CD4-positive, alpha-beta T cell (primary cell): ENCODE measurements around the gene GSK3A. TPM values are rescaled to one million over a fixed set of nuclear protein-coding genes. Genes with fewer than 3 reads are reported as not detected.

Experiments used
- ATAC-seq: fragments of 200-7000 bp; cut with Tn5 transposase; one replicate; pipeline ENCODE4 v1.10.0; 2022; ENCODE audit warnings: mild to moderate bottlenecking; ENCODE audit not compliant: poor library complexity
- CTCF ChIA-PET: fragments of 350-600 bp; sonication (Branson Sonifier 250); formaldehyde crosslinking; loops from one replicate; lab custom pipeline; 2021; ENCODE audit warnings: antibody characterized with exemption, inconsistent platforms; lab: Charles Lee
- POLR2A ChIA-PET: fragments of 350-600 bp; sonication (Branson Sonifier 250); formaldehyde crosslinking; loops from one replicate; lab custom pipeline; 2021; ENCODE audit warnings: antibody characterized with exemption, inconsistent platforms; lab: Charles Lee
- DNase-seq, 14 experiments: peaks; one replicate each; pipeline ENCODE4 v3.0.0-alpha.2; 2013 to 2020; ENCODE audit warnings: mixed read lengths in 2 of 14
- H3K27ac ChIP-seq, 2 donors: one replicate each; pipeline versions ENCODE4 v1.5.1 to v1.7.0; 2013; ENCODE audit warnings: low read length in 2 of 2, low read depth in 1 of 2, mild to moderate bottlenecking in 1 of 2
- H3K27me3 ChIP-seq, 2 experiments: 1 replicate in 1 of 2; 2 replicates in 1 of 2; pipeline versions ENCODE4 v1.6.1 to v1.7.0; 2013; ENCODE audit warnings: low read length in 2 of 2, control low read depth in 1 of 2, mild to moderate bottlenecking in 1 of 2, moderate library complexity in 1 of 2; ENCODE audit not compliant: insufficient read depth in 2 of 2, control insufficient read depth in 1 of 2
- H3K36me3 ChIP-seq: one replicate; pipeline ENCODE4 v1.6.1; 2013; ENCODE audit warnings: low read length, control low read depth; ENCODE audit not compliant: insufficient read depth
- H3K4me1 ChIP-seq: one replicate; pipeline ENCODE4 v1.6.1; 2013; ENCODE audit warnings: low read length, control low read depth; ENCODE audit not compliant: insufficient read depth
- H3K4me3 ChIP-seq: one replicate; pipeline ENCODE4 v1.5.1; 2013; ENCODE audit warnings: mild to moderate bottlenecking, low read length, moderate library complexity
- H3K9me3 ChIP-seq, 2 experiments: 1 replicate in 1 of 2; 2 replicates in 1 of 2; pipeline versions ENCODE4 v1.6.1 to v1.7.0; 2013; ENCODE audit warnings: low read length in 2 of 2, mild to moderate bottlenecking in 2 of 2, control low read depth in 1 of 2, moderate library complexity in 1 of 2; ENCODE audit not compliant: control insufficient read depth in 1 of 2, insufficient read depth in 1 of 2
- H3K27ac Mint-ChIP-seq: one replicate; pipeline ENCODE4 v1.8.0; 2020; ENCODE audit warnings: mixed read lengths
- H3K27me3 Mint-ChIP-seq: one replicate; pipeline ENCODE4 v1.8.0; 2021; ENCODE audit warnings: mixed read lengths
- H3K36me3 Mint-ChIP-seq: one replicate; pipeline ENCODE4 v1.8.0; 2021; ENCODE audit warnings: low read depth, mixed read lengths
- H3K4me1 Mint-ChIP-seq: one replicate; pipeline ENCODE4 v1.8.0; 2021; ENCODE audit warnings: low read depth, mixed read lengths
- H3K4me3 Mint-ChIP-seq: one replicate; pipeline ENCODE4 v1.8.0; 2020; ENCODE audit warnings: mild to moderate bottlenecking, mixed read lengths
- H3K9me3 Mint-ChIP-seq: one replicate; pipeline ENCODE4 v1.8.0; 2020; ENCODE audit warnings: mixed read lengths
- intact Hi-C, 2 experiments: fragments of 100-400 bp; cut with DNase I in 1 of 2; cut with micrococcal nuclease in 1 of 2; formaldehyde crosslinking; loops; one replicate each; pipeline versions ENCODE4 v1.15.1 to v1.9.0; 2023 to 2025; cut with DNase I, micrococcal nuclease
- total RNA-seq, 174 experiments: library from RNA in 2 of 174; stranded (reverse) in 2 of 174; gene quantifications; one replicate each; pipeline ENCODE4 v1.2.3 and lab custom pipeline; 2021 to 2026
- TF ChIP-seq, protein P1 (sequence below): fragments of 200-600 bp; IDR thresholded peaks from one replicate; pipeline ENCODE4 v1.8.0; 2022; ENCODE audit warnings: antibody characterized with exemption, mild to moderate bottlenecking

GSK3A gene
- total RNA-seq, 2 experiments from 2014 or later = 13.6 to 13.9 TPM

DNA sequence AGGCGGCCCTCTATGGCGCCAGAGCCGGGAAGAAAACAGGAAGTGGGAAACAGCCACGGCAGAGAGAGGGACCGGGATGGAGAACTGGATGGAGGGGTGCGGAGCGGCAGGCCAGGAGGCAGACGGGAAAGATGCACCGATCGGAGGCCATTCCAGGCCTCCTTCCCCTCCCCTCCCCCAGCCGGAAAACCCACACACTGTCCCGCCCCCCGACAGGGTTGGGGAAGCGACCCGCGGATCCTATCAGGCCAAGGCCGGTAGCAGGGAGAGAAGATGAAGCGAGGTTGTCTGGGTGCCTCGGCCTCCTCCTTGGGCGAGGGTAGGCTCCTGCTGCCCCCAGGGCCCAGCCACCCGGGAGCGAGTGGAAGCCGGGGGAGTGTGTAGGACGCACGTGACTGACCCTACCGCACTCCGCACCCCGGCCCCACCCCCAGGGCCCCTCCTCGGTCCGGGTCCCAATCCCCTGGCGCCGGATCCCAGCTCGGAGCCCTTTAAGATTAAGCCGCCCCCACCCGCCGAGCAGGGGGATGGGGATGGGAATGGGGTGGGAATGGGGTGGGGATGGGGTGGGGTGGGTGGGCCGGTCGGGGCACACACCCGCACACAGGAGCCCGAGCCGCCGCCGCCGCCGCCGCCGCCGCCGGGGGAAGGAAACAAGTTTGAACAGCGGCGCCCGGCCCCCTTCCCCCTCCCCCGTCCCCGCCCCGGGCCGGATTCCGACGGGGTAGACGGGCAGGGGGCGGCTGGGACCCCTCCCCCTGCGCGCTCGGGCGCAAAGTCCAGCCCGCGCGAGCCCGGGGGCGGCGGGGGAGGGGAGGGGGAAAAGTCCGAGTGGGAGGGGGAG is 11.1 kb upstream of the GSK3A start:
- DNase-seq = peak; percentile 34 to 77 (median 58)
- Histone ChIP-seq H3K9me3 (no peaks in the 10 kb centered on the region), H3K27ac (peak overlapping the region; percentile 97 to 98), H3K4me3 (peak overlapping the region; percentile 100), H3K36me3 (peaks cover 17% of the 10 kb centered on the region), H3K4me1 (peaks cover 43% of the 10 kb centered on the region), H3K27me3 (no peaks in the 10 kb centered on the region)
- intact Hi-C loops = loop anchor here (1.0 to 2.0 kb wide), 3 partner anchors 8 to 27 kb away; no protein-coding TSS in a partner anchor
- Mint-ChIP-seq H3K4me3 (peak overlapping the region; percentile 99), H3K4me1 (peaks cover 33% of the 10 kb centered on the region), H3K27ac (peak overlapping the region; percentile 93), H3K27me3 (no peaks in the 10 kb centered on the region), H3K36me3 (peaks cover 16% of the 10 kb centered on the region), H3K9me3 (no peaks in the 10 kb centered on the region)
- TF ChIP-seq, protein P1, sequence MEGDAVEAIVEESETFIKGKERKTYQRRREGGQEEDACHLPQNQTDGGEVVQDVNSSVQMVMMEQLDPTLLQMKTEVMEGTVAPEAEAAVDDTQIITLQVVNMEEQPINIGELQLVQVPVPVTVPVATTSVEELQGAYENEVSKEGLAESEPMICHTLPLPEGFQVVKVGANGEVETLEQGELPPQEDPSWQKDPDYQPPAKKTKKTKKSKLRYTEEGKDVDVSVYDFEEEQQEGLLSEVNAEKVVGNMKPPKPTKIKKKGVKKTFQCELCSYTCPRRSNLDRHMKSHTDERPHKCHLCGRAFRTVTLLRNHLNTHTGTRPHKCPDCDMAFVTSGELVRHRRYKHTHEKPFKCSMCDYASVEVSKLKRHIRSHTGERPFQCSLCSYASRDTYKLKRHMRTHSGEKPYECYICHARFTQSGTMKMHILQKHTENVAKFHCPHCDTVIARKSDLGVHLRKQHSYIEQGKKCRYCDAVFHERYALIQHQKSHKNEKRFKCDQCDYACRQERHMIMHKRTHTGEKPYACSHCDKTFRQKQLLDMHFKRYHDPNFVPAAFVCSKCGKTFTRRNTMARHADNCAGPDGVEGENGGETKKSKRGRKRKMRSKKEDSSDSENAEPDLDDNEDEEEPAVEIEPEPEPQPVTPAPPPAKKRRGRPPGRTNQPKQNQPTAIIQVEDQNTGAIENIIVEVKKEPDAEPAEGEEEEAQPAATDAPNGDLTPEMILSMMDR = no peak
- ChIA-PET POLR2A (interaction anchor here (1.0 kb wide), 2 partner anchors 9 to 178 kb away, joined by 3 to 5 read pairs; partner anchors contain the start of gene ZNF574), CTCF (interaction anchor here (1.1 kb wide), 1 partner anchor 9 kb away, joined by 3 read pairs; no protein-coding TSS in a partner anchor)
- ATAC-seq = peak; percentile 24

DNA sequence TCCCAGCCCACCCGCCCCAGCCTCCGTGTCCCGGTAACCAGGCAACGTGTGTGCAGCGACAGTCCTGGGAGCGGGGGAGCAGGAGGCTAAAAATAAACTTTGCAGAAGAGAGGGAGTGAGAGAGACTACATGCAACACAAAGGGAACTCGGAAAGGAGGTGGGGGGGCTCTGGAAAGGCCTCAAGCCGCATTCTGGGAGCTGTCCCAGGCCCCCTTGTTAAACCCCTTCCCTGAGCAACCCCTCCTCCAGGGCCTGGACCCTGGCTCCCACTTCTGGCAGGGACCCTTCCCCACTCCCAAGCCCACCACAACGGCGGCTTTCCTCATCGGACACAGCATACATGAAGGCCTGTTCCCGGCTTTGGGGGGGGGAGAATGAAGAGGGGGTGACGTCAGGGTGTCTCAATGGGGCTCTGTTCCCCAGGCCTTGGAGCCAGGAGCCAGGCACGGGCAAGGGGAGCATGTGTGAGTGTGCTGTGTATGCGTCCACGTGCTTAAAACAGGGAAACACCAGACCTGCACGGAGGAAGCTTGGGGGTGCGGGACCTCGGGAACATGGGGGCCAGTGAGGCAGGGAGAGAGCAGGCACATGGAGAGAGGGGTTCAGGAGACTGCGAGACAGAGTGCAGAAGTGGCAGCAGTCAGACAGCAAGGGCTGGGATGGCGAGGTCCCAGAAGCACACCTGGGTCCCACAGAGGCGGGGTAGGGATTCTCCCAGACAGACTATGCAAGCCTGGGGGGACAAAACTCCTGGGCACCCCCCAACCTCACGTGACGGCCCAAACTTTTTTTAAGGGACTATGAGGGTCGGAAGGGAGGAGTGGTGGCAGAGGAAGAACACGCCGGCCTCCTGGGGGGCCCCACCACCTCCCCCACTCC is 10.2 kb upstream of the GSK3A start:
- no peak for ATAC-seq
- H3K4me3 Mint-ChIP-seq = peak overlapping the region; percentile 99
- ChIA-PET CTCF (interaction anchor here (1.1 to 2.0 kb wide), 2 partner anchors 8 to 27 kb away, joined by 3 to 7 read pairs; no protein-coding TSS in a partner anchor), POLR2A (interaction anchor here (0.6 to 1.1 kb wide), 4 partner anchors 8 to 177 kb away, joined by 3 to 5 read pairs (median 4); partner anchors contain the start of gene ZNF574)
- H3K9me3 Mint-ChIP-seq = no peaks in the 10 kb centered on the region
- Histone ChIP-seq H3K27ac (peak overlapping the region; percentile 57 to 64), H3K27me3 (no peaks in the 10 kb centered on the region), H3K4me3 (peak overlapping the region; percentile 100), H3K36me3 (peaks cover 18% of the 10 kb centered on the region), H3K4me1 (peaks cover 43% of the 10 kb centered on the region), H3K9me3 (no peaks in the 10 kb centered on the region)
- H3K27me3 Mint-ChIP-seq = no peaks in the 10 kb centered on the region
- intact Hi-C loops = no loop called here
- peak overlapping the region; percentile 93 for H3K27ac Mint-ChIP-seq
- peaks cover 33% of the 10 kb centered on the region for H3K4me1 Mint-ChIP-seq
- H3K36me3 Mint-ChIP-seq = peaks cover 16% of the 10 kb centered on the region
- peak in 2 of 14 experiments; percentile 53 to 60 for DNase-seq
- TF ChIP-seq, protein P1 = no peak
